Measurements from ENCODE around the gene AQP3. TPM values are rescaled to one million over a fixed set of nuclear protein-coding genes. Genes with fewer than 3 reads are reported as not detected.
"Not testable (repeated sequence)": the region's sequence is repeated elsewhere in the genome, so short reads cannot be mapped to it uniquely, and the experiment has no call there.

AQP3 gene
- total and polyA plus RNA-seq, 4 donors = 43.9 to 218 (median 159) TPM

GRCh38 chr9:33395159-33395879 lies 52.1 kb downstream of the AQP3 start:
- DNase-seq = peak in 1 of 3 donors; percentile 46
- ATAC-seq (ENCODE audit: insufficient read depth, low FRiP score); H3K4me3 ChIP-seq; H3K9ac ChIP-seq (ENCODE audit: insufficient read depth in 1 of 2, low read length in 2 of 2); H3K9me3 ChIP-seq (ENCODE audit: control insufficient read depth in 4 of 4, insufficient read depth in 3 of 4, low read length in 3 of 4); H3K27me3 ChIP-seq (ENCODE audit: control insufficient read depth in 3 of 3, insufficient read depth in 3 of 3, low read length in 2 of 3); H3K36me3 ChIP-seq (ENCODE audit: control insufficient read depth in 4 of 4, insufficient read depth in 4 of 4, low read length in 4 of 4); H3K4me1 ChIP-seq (ENCODE audit: control insufficient read depth in 5 of 5, insufficient read depth in 5 of 5, low read length in 5 of 5): not testable (repeated sequence)
- 77 to 89% methylated on average over 15 of the region's 15 CpGs for WGBS, 2 donors
- peak overlapping the region in 1 of 2 donors; percentile 41 for H3K27ac ChIP-seq (ENCODE audit: low read depth in 1 of 2, low read length in 1 of 2)

DNA sequence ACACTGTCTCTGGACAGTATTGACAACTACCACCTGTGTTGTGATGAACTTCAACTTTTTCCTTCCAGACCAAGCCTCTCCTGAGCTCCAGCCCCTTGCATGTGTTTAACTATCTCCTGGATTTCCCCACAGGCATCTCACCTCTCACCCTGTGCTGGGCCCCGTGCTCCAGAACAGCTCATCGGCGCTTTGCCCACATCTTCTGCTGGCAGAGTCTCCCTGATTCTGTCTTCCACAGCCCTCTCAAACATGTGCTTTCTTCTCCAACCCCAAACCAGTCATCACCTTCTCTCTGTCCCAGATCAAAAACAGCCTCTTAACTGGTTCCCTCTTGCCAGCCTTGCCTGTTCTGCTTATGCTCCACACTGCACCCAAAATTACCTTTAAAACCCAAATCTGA lies 53.4 kb downstream of the AQP3 start:
- WGBS, 2 donors = 76 to 91% methylated on average over 3 of the region's 3 CpGs
- ATAC-seq (ENCODE audit: insufficient read depth, low FRiP score); DNase-seq: not testable (repeated sequence)

DNA sequence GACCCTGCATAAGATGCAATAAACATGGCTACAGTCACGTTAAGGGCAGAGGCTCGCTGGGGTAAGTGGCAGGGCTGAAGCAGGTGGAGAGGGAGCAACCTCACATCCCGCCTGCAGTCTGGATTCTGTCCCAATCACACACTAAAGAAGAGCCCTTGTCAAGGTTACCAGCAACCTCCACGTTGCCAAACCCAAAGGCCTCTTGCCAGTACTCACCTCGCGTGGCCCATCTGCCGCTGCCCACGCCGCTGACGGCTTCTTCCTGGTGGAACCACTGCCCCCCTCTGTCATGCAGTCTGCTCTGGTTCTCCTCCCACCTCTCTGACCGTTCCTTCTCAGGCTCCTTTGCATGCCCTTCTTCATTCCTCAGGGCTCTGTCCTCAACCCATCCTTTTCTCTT lies 53.8 kb downstream of the AQP3 start:
- Histone ChIP-seq H3K36me3 (ENCODE audit: control insufficient read depth in 4 of 4, insufficient read depth in 4 of 4, low read length in 4 of 4) (no peaks in the 10 kb centered on the region), H3K4me1 (ENCODE audit: control insufficient read depth in 5 of 5, insufficient read depth in 5 of 5, low read length in 5 of 5) (peaks cover 0 to 9% (median 0%) of the 10 kb centered on the region in 5 donors), H3K9me3 (ENCODE audit: control insufficient read depth in 4 of 4, insufficient read depth in 3 of 4, low read length in 3 of 4) (no peaks in the 10 kb centered on the region), H3K27me3 (ENCODE audit: control insufficient read depth in 3 of 3, insufficient read depth in 3 of 3, low read length in 2 of 3) (no peaks in the 10 kb centered on the region), H3K4me3 (no peak overlapping the region), H3K9ac (ENCODE audit: insufficient read depth in 1 of 2, low read length in 2 of 2) (no peak overlapping the region), H3K27ac (ENCODE audit: low read depth in 1 of 2, low read length in 1 of 2) (peak overlapping the region; percentile 47 to 80)
- WGBS, 2 donors = 64 to 76% methylated on average over 11 of the region's 11 CpGs
- DNase-seq (no peak), ATAC-seq (ENCODE audit: insufficient read depth, low FRiP score) (no peak)
- TF ChIP-seq CTCF (IDR thresholded peaks at IDR 0.05; ENCODE audit: control extremely low read depth, extremely low read depth) = no peak

More for the DNA sequence above, 53.4 kb downstream of the AQP3 start:
- not testable (repeated sequence) for H3K36me3 ChIP-seq (ENCODE audit: control insufficient read depth in 4 of 4, insufficient read depth in 4 of 4, low read length in 4 of 4); H3K9ac ChIP-seq (ENCODE audit: insufficient read depth in 1 of 2, low read length in 2 of 2); H3K4me1 ChIP-seq (ENCODE audit: control insufficient read depth in 5 of 5, insufficient read depth in 5 of 5, low read length in 5 of 5); H3K27me3 ChIP-seq (ENCODE audit: control insufficient read depth in 3 of 3, insufficient read depth in 3 of 3, low read length in 2 of 3); H3K9me3 ChIP-seq (ENCODE audit: control insufficient read depth in 4 of 4, insufficient read depth in 3 of 4, low read length in 3 of 4); H3K4me3 ChIP-seq
- H3K27ac ChIP-seq (ENCODE audit: low read depth in 1 of 2, low read length in 1 of 2) = peak overlapping the region in 1 of 2 donors; percentile 80

DNA sequence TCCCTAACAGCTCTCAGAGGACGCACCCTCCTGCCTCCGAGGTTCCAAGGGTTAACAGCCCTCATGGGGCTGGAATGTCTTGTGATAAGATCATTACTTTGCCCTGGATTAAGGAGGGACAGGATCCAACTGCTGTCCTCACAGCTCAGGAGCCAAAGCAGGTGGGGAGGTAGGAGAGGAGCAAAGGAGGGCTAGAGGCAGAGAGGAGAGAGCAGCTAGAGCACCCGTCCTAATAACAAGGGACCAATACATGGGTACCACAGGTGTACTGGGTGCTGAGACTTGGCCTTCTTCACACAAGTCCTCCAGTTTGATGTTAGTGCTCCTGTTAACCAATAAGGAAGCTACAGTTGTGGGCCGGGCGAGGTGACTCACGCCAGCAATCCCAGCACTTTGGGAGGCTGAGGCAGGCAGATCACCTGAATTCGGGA lies 54.8 kb downstream of the AQP3 start:
- H3K4me3 ChIP-seq; H3K9ac ChIP-seq (ENCODE audit: insufficient read depth in 1 of 2, low read length in 2 of 2); H3K9me3 ChIP-seq (ENCODE audit: control insufficient read depth in 4 of 4, insufficient read depth in 3 of 4, low read length in 3 of 4); ATAC-seq (ENCODE audit: insufficient read depth, low FRiP score); H3K36me3 ChIP-seq (ENCODE audit: control insufficient read depth in 4 of 4, insufficient read depth in 4 of 4, low read length in 4 of 4); H3K4me1 ChIP-seq (ENCODE audit: control insufficient read depth in 5 of 5, insufficient read depth in 5 of 5, low read length in 5 of 5); DNase-seq; H3K27me3 ChIP-seq (ENCODE audit: control insufficient read depth in 3 of 3, insufficient read depth in 3 of 3, low read length in 2 of 3): not testable (repeated sequence)
- 69 to 79% methylated on average over 7 of the region's 7 CpGs for whole genome bisulfite sequencing, 2 donors
- H3K27ac ChIP-seq (ENCODE audit: low read depth in 1 of 2, low read length in 1 of 2) = peak overlapping the region; percentile 64 to 80

Small RNA genes within 50 kb of the gene (small RNA-seq; reads per million reads assigned to genes)
- gene AL356218.2 (ENCODE audit: low replicate concordance) = not detected
- gene MIR6851 (ENCODE audit: low replicate concordance) = not detected

Other genes starting within 250 kb of the AQP3 start
- gene SPINK4, start 207.4 kb downstream of the AQP3 start, total RNA-seq = not detected
- gene SPINK4, start 207.4 kb downstream of the AQP3 start, polyA plus RNA-seq = not detected
- 100 to 1,000 TPM in 1 of 2 donors, 10 to 100 TPM in 1; 84.1 to 135 TPM for gene BAG1, start 182.9 kb downstream of the AQP3 start, total RNA-seq
- gene BAG1, start 182.9 kb downstream of the AQP3 start, polyA plus RNA-seq = 100 to 1,000 TPM; 101 to 112 TPM
- gene CHMP5, start 182.5 kb downstream of the AQP3 start, total RNA-seq = 10 to 100 TPM; 54.9 to 69.6 TPM
- gene CHMP5, start 182.5 kb downstream of the AQP3 start, polyA plus RNA-seq = 10 to 100 TPM; 52.3 to 87.5 TPM
- 10 to 100 TPM; 34.7 to 43.4 TPM for gene NFX1, start 157.1 kb downstream of the AQP3 start, total RNA-seq
- gene NFX1, start 157.1 kb downstream of the AQP3 start, polyA plus RNA-seq = 10 to 100 TPM; 13.1 to 17.9 TPM
- gene AQP7, start 45.0 kb downstream of the AQP3 start, total RNA-seq = 1 to 10 TPM in 1 of 2 donors, under 1 TPM in 1; 0.74 to 3.9 TPM
- 1 to 10 TPM in 1 of 2 donors, under 1 TPM in 1; 0.80 to 2.2 TPM for gene AQP7, start 45.0 kb downstream of the AQP3 start, polyA plus RNA-seq
- 10 to 100 TPM; 14.4 to 42.5 TPM for gene NOL6, start 26.3 kb upstream of the AQP3 start, total RNA-seq
- gene NOL6, start 26.3 kb upstream of the AQP3 start, polyA plus RNA-seq = 10 to 100 TPM; 31.5 to 32.6 TPM
- 1 to 10 TPM in 1 of 2 donors, under 1 TPM in 1; 0.77 to 2.2 TPM for gene ANKRD18B, start 76.7 kb upstream of the AQP3 start, total RNA-seq
- gene ANKRD18B, start 76.7 kb upstream of the AQP3 start, polyA plus RNA-seq = under 1 TPM; 0.27 to 0.81 TPM

Measured in lung (tissue), 13 donors.